Keratinocyte (primary cell): ENCODE data around the gene DLG2.

ENCODE experiments used
- EZH2 ChIP-seq: IDR thresholded peaks from one replicate; pipeline ENCODE4 v1.6.1; 2012; ENCODE audit warnings: inconsistent platforms, mild to moderate bottlenecking, low read length, moderate library complexity
- TF ChIP-seq, protein P1 (sequence below), 3 experiments: IDR thresholded peaks in 1 of 3; conservative IDR thresholded peaks in 1 of 3; optimal IDR thresholded peaks in 1 of 3; 2 replicates in 2 of 3; 3 replicates in 1 of 3; pipeline versions ENCODE3 to v1.5.1; 2011; ENCODE audit warnings: low read length in 3 of 3, mild to moderate bottlenecking in 3 of 3, moderate library complexity in 2 of 3, control low read depth in 1 of 3, inconsistent platforms in 1 of 3; ENCODE audit not compliant: insufficient read depth in 2 of 3; ENCODE audit errors: extremely low read depth in 1 of 3

DNA sequence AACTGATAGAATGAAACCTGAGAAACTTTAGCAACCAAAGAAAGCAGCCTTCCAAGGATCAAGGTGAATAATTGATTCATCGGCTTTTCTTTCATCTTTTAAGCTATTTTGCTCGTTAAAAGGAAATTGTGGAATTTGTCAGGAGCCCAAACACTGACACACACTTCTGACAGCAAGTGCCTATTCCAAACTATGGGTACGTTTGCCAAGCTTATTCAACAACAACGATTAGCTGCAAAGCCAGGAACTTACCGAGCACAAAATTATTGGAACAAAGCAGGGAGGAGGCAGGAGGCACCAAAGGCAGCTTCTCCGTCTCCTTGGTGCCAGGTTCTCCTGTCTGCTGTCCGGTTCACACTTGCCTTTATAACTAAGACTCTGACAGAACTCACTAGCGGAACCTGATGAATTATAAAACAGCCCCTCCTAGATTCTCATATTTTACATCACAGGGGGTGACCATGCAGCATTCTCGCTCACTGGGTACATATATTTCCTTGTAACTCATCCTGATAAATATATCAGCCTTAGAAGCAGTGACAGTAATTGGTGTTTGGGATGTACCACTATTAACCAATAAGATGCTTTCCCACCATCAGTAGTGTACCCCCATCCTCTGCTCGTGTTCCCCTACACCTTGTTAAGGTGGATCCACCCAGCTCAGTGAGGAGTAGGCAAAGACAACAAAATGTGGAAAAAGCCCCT is 1945.1 kb downstream of the DLG2 start:
- TF ChIP-seq, protein P1, sequence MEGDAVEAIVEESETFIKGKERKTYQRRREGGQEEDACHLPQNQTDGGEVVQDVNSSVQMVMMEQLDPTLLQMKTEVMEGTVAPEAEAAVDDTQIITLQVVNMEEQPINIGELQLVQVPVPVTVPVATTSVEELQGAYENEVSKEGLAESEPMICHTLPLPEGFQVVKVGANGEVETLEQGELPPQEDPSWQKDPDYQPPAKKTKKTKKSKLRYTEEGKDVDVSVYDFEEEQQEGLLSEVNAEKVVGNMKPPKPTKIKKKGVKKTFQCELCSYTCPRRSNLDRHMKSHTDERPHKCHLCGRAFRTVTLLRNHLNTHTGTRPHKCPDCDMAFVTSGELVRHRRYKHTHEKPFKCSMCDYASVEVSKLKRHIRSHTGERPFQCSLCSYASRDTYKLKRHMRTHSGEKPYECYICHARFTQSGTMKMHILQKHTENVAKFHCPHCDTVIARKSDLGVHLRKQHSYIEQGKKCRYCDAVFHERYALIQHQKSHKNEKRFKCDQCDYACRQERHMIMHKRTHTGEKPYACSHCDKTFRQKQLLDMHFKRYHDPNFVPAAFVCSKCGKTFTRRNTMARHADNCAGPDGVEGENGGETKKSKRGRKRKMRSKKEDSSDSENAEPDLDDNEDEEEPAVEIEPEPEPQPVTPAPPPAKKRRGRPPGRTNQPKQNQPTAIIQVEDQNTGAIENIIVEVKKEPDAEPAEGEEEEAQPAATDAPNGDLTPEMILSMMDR (optimal IDR thresholded peaks at IDR 0.05 in 1 of 3, IDR thresholded peaks at IDR 0.05 in 1 of 3, conservative IDR thresholded peaks at IDR 0.05 in 1 of 3; ENCODE audit: extremely low read depth in 1 of 3, insufficient read depth in 2 of 3, low read length in 3 of 3): no peak
- no peak for TF ChIP-seq EZH2
